GM12872 (cell line): ENCODE data around the gene KCNG2.

ENCODE experiments used
- CTCF ChIP-seq: IDR thresholded peaks from 3 replicates; pipeline ENCODE4 v1.5.1; 2011; ENCODE audit warnings: low read depth, mild to moderate bottlenecking, low read length, moderate library complexity; ENCODE audit not compliant: insufficient read depth

Gene KCNG2

GRCh38 chr18:79917853-79918614 is 120.3 kb downstream of the KCNG2 start:
- TF ChIP-seq CTCF: no peak

GRCh38 chr18:79918615-79919011 is 120.9 kb downstream of the KCNG2 start:
- TF ChIP-seq CTCF: no peak

- TF ChIP-seq CTCF: no peak
These were observed 121.4 kb downstream of the KCNG2 start for GRCh38 chr18:79919089-79919488.

- TF ChIP-seq CTCF: no peak
These were observed 124.5 kb downstream of the KCNG2 start for GRCh38 chr18:79921984-79922965.

- no peak for TF ChIP-seq CTCF
These were observed 125.3 kb downstream of the KCNG2 start for GRCh38 chr18:79922971-79923411.

GRCh38 chr18:79923896-79924585 is 126.3 kb downstream of the KCNG2 start:
- no peak for TF ChIP-seq CTCF
